ENCODE results near the gene EBLN2.
"Not testable (repeated sequence)": the region's sequence is repeated elsewhere in the genome, so short reads cannot be mapped to it uniquely, and the experiment has no call there.

The EBLN2 gene

GRCh38 chr3:73041537-73041936 is 19.9 kb upstream of the EBLN2 start:
- ATAC-seq (replicated peaks; ENCODE audit: extremely low read depth, poor library complexity, severe bottlenecking): no peak
- Mint-ChIP-seq H3K4me1 (peaks cover 57% of the 10 kb centered on the region), H3K27me3 (no peaks in the 10 kb centered on the region), H3K27ac (ENCODE audit: low read depth) (no peak overlapping the region), H3K9me3 (no peaks in the 10 kb centered on the region), H3K4me3 (no peak overlapping the region), H3K36me3 (ENCODE audit: insufficient read depth) (peaks cover 4% of the 10 kb centered on the region)
- DNase-seq (ENCODE audit: low spot score in 2 of 2): no peak

DNA sequence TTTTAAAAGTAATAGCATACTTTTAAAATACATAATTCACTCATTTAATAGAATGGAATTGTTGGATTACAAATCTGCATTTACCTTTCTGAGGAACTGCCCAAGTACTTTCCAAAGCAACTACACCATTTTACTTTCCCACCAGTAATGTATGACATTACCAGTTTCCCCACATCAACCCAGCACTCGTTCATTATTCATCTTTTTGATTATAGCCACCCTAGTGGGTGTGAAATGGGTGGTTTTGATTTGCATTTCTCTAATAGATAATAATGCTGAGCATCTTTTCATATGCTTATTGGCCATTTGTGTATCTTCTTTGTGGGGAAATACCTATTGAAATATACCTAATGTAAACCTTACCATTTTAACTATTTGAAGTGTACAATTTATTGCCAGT is 18.0 kb upstream of the EBLN2 start:
- ATAC-seq (replicated peaks; ENCODE audit: extremely low read depth, poor library complexity, severe bottlenecking) (no peak), DNase-seq (ENCODE audit: low spot score in 2 of 2) (no peak)
- peaks cover 7% of the 10 kb centered on the region for H3K36me3 Mint-ChIP-seq (ENCODE audit: insufficient read depth)
- H3K27ac Mint-ChIP-seq (ENCODE audit: low read depth): no peak overlapping the region
- no peaks in the 10 kb centered on the region for H3K9me3 Mint-ChIP-seq
- no peak overlapping the region for H3K4me3 Mint-ChIP-seq
- H3K27me3 Mint-ChIP-seq: no peaks in the 10 kb centered on the region
- H3K4me1 Mint-ChIP-seq: peaks cover 52% of the 10 kb centered on the region

GRCh38 chr3:73045391-73045790 is 16.1 kb upstream of the EBLN2 start:
- Mint-ChIP-seq H3K9me3 (no peaks in the 10 kb centered on the region), H3K4me1 (peaks cover 51% of the 10 kb centered on the region), H3K36me3 (ENCODE audit: insufficient read depth) (peaks cover 13% of the 10 kb centered on the region), H3K27ac (ENCODE audit: low read depth) (no peak overlapping the region), H3K4me3 (no peak overlapping the region), H3K27me3 (no peaks in the 10 kb centered on the region)
- ATAC-seq (replicated peaks; ENCODE audit: extremely low read depth, poor library complexity, severe bottlenecking) (no peak), DNase-seq (ENCODE audit: low spot score in 2 of 2) (no peak)

DNA sequence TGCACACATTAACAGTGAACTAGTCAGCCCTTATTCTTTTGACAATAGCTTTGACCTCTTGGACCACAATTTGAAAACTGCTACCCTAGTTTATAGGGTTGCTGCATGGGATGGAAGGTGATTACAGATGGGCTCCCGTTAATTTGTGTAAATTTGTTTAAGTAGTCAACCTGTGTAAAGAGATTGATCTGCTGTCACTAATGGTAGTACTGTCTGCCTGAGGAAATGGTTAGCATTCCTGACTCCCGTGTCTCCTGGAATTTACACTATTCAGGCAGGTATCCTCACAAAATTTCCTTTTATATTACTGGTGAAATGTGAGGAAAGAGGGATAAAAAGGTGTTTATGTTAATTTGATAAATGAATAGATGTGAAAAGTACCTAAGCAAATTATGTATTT is 15.3 kb upstream of the EBLN2 start:
- ATAC-seq (replicated peaks; ENCODE audit: extremely low read depth, poor library complexity, severe bottlenecking): no peak
- Mint-ChIP-seq H3K4me3 (no peak overlapping the region), H3K9me3 (no peaks in the 10 kb centered on the region), H3K27ac (ENCODE audit: low read depth) (peak overlapping the region; percentile 25), H3K36me3 (ENCODE audit: insufficient read depth) (peaks cover 14% of the 10 kb centered on the region), H3K27me3 (no peaks in the 10 kb centered on the region), H3K4me1 (peaks cover 48% of the 10 kb centered on the region)
- DNase-seq (ENCODE audit: low spot score in 2 of 2): no peak

GRCh38 chr3:73049319-73049718 is 12.1 kb upstream of the EBLN2 start:
- peaks cover 33% of the 10 kb centered on the region for H3K4me1 Mint-ChIP-seq
- peaks cover 17% of the 10 kb centered on the region for H3K36me3 Mint-ChIP-seq (ENCODE audit: insufficient read depth)
- ATAC-seq (replicated peaks; ENCODE audit: extremely low read depth, poor library complexity, severe bottlenecking): no peak
- no peak overlapping the region for H3K27ac Mint-ChIP-seq (ENCODE audit: low read depth)
- no peak for DNase-seq (ENCODE audit: low spot score in 2 of 2)
- H3K9me3 Mint-ChIP-seq: no peaks in the 10 kb centered on the region
- no peak overlapping the region for H3K4me3 Mint-ChIP-seq
- no peaks in the 10 kb centered on the region for H3K27me3 Mint-ChIP-seq

DNA sequence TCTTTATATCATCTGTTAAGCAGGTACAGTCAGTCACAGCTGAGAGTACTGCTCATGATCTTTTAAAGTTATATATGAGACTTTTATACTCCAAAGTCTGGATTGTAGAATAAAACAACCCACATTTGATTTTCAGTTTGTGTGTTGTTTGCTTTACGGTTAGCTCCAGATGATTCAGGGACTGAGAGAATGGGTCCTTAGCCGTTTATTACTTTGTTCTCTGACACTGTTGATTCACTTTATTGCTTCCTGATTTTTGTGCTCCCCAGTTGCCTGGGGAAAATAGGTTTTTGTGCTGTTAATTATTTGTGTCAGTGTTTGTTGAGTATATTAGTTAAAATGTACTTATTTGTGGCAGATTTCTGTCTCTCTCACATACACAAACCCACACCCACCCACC is 8.6 kb upstream of the EBLN2 start:
- H3K4me1 Mint-ChIP-seq: peaks cover 22% of the 10 kb centered on the region
- no peak overlapping the region for H3K27ac Mint-ChIP-seq (ENCODE audit: low read depth)
- H3K27me3 Mint-ChIP-seq: no peaks in the 10 kb centered on the region
- DNase-seq (ENCODE audit: low spot score in 2 of 2) (no peak), ATAC-seq (replicated peaks; ENCODE audit: extremely low read depth, poor library complexity, severe bottlenecking) (no peak)
- H3K9me3 Mint-ChIP-seq: no peaks in the 10 kb centered on the region
- H3K4me3 Mint-ChIP-seq: no peak overlapping the region
- peaks cover 10% of the 10 kb centered on the region for H3K36me3 Mint-ChIP-seq (ENCODE audit: insufficient read depth)

- Mint-ChIP-seq H3K9me3 (no peaks in the 10 kb centered on the region), H3K4me3 (no peak overlapping the region), H3K36me3 (ENCODE audit: insufficient read depth) (peaks cover 13% of the 10 kb centered on the region), H3K4me1 (peaks cover 28% of the 10 kb centered on the region), H3K27me3 (no peaks in the 10 kb centered on the region), H3K27ac (ENCODE audit: low read depth) (peak overlapping the region; percentile 12)
- ATAC-seq (replicated peaks; ENCODE audit: extremely low read depth, poor library complexity, severe bottlenecking) (no peak), DNase-seq (ENCODE audit: low spot score in 2 of 2) (no peak)
Measured at GRCh38 chr3:73055583-73055982, 5.9 kb upstream of the EBLN2 start.

DNA sequence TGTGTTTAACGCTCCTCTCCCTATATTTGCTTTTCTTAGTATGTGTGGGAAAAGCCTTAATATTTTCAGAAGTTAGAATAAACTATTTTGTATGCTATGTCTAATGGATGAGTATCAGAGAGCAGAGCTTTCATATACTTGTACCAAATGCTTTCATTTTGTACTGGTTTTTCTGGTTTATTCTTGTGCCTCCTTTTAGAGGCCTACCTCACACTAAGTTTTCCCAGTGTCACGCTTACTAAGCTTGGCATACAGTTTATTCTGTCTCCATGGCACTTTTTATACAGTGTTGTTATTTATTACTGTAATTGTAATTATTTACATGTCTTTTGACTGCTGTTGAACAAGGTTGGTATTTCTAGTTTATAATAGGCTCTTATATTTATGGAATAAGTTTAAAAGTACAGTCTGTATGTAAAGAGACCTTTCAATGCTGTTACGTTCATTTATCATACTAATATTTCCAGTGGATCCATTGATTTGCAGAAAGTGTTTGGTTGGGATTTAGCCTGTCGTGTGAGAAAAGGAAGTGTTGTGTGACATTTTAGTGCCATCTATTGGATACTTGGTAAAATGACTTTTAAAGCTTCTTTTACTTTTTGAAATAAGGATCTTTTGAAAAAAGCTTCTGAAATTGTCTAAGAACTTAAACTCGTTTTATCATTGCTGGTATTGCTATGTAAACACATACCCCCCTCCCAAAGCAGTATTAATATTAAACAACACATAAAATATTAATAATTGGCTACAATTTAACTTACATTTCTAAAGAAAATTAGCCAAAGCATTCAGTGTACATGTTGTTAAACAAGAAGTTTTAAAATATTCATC is 5.2 kb upstream of the EBLN2 start:
- DNase-seq (ENCODE audit: low spot score in 2 of 2) (no peak), ATAC-seq (replicated peaks; ENCODE audit: extremely low read depth, poor library complexity, severe bottlenecking) (no peak)
- Mint-ChIP-seq H3K36me3 (ENCODE audit: insufficient read depth) (peaks cover 13% of the 10 kb centered on the region), H3K27me3 (no peaks in the 10 kb centered on the region), H3K4me3 (no peak overlapping the region), H3K9me3 (no peaks in the 10 kb centered on the region), H3K27ac (ENCODE audit: low read depth) (peak overlapping the region; percentile 12), H3K4me1 (peaks cover 28% of the 10 kb centered on the region)

GRCh38 chr3:73056845-73057150 is 4.7 kb upstream of the EBLN2 start:
- H3K4me3 Mint-ChIP-seq: no peak overlapping the region
- H3K4me1 Mint-ChIP-seq: peaks cover 28% of the 10 kb centered on the region
- H3K36me3 Mint-ChIP-seq (ENCODE audit: insufficient read depth): peaks cover 13% of the 10 kb centered on the region
- no peaks in the 10 kb centered on the region for H3K9me3 Mint-ChIP-seq
- no peak for ATAC-seq (replicated peaks; ENCODE audit: extremely low read depth, poor library complexity, severe bottlenecking)
- H3K27ac Mint-ChIP-seq (ENCODE audit: low read depth): no peak overlapping the region
- no peak for DNase-seq (ENCODE audit: low spot score in 2 of 2)
- no peaks in the 10 kb centered on the region for H3K27me3 Mint-ChIP-seq

DNA sequence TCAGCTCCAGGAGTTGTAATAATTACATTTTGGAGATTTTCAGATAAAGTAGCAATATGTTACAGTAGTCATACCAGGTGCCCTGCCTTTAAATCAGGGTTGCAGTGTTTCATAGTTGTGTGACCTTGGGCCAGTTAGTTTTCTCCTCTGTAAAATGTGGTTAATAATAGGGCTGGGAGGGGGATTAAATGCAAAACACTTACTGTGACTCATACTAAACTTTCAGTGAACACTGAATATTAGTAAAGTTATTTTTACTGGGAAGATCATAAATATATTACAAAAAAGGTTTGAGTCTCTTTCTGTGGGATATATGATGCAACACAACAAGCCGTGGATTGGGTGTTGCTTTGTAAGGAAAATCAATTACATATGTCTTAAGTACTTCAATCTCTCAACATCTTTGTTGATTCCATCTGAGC is 1.1 kb upstream of the EBLN2 start:
- no peak for ATAC-seq (replicated peaks; ENCODE audit: extremely low read depth, poor library complexity, severe bottlenecking)

DNA sequence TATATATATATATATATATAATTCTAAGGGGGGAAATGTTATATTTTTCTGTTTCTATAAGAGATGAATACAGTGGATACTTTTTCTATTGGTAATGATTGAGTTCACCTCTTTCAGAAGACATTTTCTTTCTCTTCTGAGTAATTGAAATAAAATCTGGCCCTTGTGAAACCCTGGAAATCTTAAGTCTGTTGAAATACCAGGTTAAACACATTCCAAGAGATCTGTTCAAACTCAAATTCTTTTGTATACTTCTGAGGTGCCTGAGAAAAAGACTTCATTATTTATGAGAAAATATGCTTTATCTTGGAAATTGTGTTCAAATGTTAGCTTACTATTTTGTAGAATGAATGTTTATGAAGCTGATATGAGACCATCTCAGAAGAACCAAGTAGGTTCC is 4.8 kb downstream of the EBLN2 start:
- DNase-seq (ENCODE audit: low spot score in 2 of 2); ATAC-seq (replicated peaks; ENCODE audit: extremely low read depth, poor library complexity, severe bottlenecking); H3K4me3 Mint-ChIP-seq; H3K27me3 Mint-ChIP-seq; H3K27ac Mint-ChIP-seq (ENCODE audit: low read depth); H3K9me3 Mint-ChIP-seq; H3K4me1 Mint-ChIP-seq: not testable (repeated sequence)
- peaks cover 37% of the 10 kb centered on the region for H3K36me3 Mint-ChIP-seq (ENCODE audit: insufficient read depth)

More for the DNA sequence above, 1.1 kb upstream of the EBLN2 start:
- H3K36me3 Mint-ChIP-seq (ENCODE audit: insufficient read depth): peaks cover 33% of the 10 kb centered on the region
- no peak overlapping the region for H3K4me3 Mint-ChIP-seq
- peak overlapping the region; percentile 50 for H3K27ac Mint-ChIP-seq (ENCODE audit: low read depth)
- H3K27me3 Mint-ChIP-seq: no peaks in the 10 kb centered on the region
- H3K4me1 Mint-ChIP-seq: peaks cover 21% of the 10 kb centered on the region
- no peak for DNase-seq (ENCODE audit: low spot score in 2 of 2)
- H3K9me3 Mint-ChIP-seq: no peaks in the 10 kb centered on the region

DNA sequence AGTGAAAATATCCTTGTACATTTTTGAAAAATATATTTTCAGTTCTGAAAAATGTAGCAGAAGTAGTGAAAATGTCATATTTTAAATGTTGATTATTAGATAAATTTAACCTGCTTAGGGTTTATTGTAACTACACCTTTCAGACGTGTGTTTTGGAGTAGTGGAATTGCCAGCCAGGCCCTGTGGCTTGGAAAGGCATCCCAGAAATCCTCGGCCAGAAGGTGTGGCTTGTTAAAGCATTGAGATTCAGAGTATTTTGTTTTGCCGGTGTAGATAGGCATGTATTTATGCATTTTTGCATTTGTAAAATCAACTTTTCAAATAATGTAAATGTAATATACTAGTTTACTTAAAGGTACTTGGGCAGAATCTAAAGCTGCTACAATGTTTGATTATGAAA is 7.0 kb downstream of the EBLN2 start:
- Mint-ChIP-seq H3K4me3 (no peak overlapping the region), H3K27ac (ENCODE audit: low read depth) (no peak overlapping the region), H3K36me3 (ENCODE audit: insufficient read depth) (peaks cover 29% of the 10 kb centered on the region), H3K4me1 (no peaks in the 10 kb centered on the region), H3K9me3 (no peaks in the 10 kb centered on the region), H3K27me3 (no peaks in the 10 kb centered on the region)
- ATAC-seq (replicated peaks; ENCODE audit: extremely low read depth, poor library complexity, severe bottlenecking): no peak
- DNase-seq (ENCODE audit: low spot score in 2 of 2): no peak

GRCh38 chr3:73069187-73069586 is 7.7 kb downstream of the EBLN2 start:
- DNase-seq (ENCODE audit: low spot score in 2 of 2) (no peak), ATAC-seq (replicated peaks; ENCODE audit: extremely low read depth, poor library complexity, severe bottlenecking) (no peak)
- peaks cover 25% of the 10 kb centered on the region for H3K36me3 Mint-ChIP-seq (ENCODE audit: insufficient read depth)
- no peaks in the 10 kb centered on the region for H3K9me3 Mint-ChIP-seq
- H3K27me3 Mint-ChIP-seq: no peaks in the 10 kb centered on the region
- peaks cover 3% of the 10 kb centered on the region for H3K4me1 Mint-ChIP-seq
- no peak overlapping the region for H3K27ac Mint-ChIP-seq (ENCODE audit: low read depth)
- no peak overlapping the region for H3K4me3 Mint-ChIP-seq
